Spleen (tissue), 7 donors: ENCODE measurements around the gene PPP4C.

ENCODE experiments used
- CTCF ChIP-seq, 11 experiments: fragments of 200-600 bp in 7 of 11; fragments of 450-650 bp in 4 of 11; sonication (generic) in 4 of 11; IDR thresholded peaks in 8 of 11; conservative IDR thresholded peaks in 3 of 11; 1 replicate in 7 of 11; 2 replicates in 4 of 11; pipeline versions ENCODE4 v1.4.0 to v1.8.0; 2016 to 2021; ENCODE audit warnings: antibody characterized with exemption in 11 of 11, inconsistent platforms in 4 of 11, mild to moderate bottlenecking in 1 of 11
- POLR2A ChIP-seq, 3 donors: fragments of 450-650 bp; IDR thresholded peaks; one replicate each; pipeline ENCODE4 v1.5.1; 2017; ENCODE audit warnings: antibody characterized with exemption in 3 of 3, mild to moderate bottlenecking in 1 of 3
- POLR2AphosphoS5 ChIP-seq, 3 donors: sonication (generic); formaldehyde crosslinking; IDR thresholded peaks; one replicate each; pipeline ENCODE4 v1.5.1; 2017; ENCODE audit warnings: antibody characterized with exemption in 3 of 3
- donor health status: DM: no; HTN: no; CAD: no; lungs with moderate emphysema.
- donor health status: DM: no; HTN: no; CAD: no.
- donor health status: DM: no; HTN: no; CAD: no.

- TF ChIP-seq CTCF (IDR thresholded peaks at IDR 0.05 in 8 of 11, conservative IDR thresholded peaks at IDR 0.05 in 3 of 11), result peak in 10 of 11 experiments; percentile 33 to 84 (median 70)
- no peak for TF ChIP-seq POLR2A (IDR thresholded peaks at IDR 0.05)
- no peak for TF ChIP-seq POLR2AphosphoS5 (IDR thresholded peaks at IDR 0.05)
Observed at GRCh38 chr16:30032083-30032819, 43.5 kb upstream of the PPP4C start.
